ENCODE results near the gene SLC39A11. TPM values are rescaled to one million over a fixed set of nuclear protein-coding genes. Genes with fewer than 3 reads are reported as not detected.

The SLC39A11 gene
- total and polyA plus RNA-seq, 2 of the 13 experiments (the other 11 are each of a cell fraction or from before 2014, with no cell fraction given) = 17.2 to 31.5 TPM

- TF ChIP-seq ZNF614 (CRISPR knock-in tag; IDR thresholded peaks at IDR 0.05; ENCODE audit: borderline replicate concordance) (0 out of 2 replicates have a peak, but pooled peaks have one; percentile 80), KAT8 (CRISPR knock-in tag; IDR thresholded peaks at IDR 0.05) (peak; percentile 82), IRF2 (CRISPR knock-in tag; IDR thresholded peaks at IDR 0.05) (peak; percentile 51; the same call in 1 of the 2 replicates), ZNF3 (CRISPR knock-in tag; IDR thresholded peaks at IDR 0.05) (peak; percentile 94), ZNF430 (CRISPR knock-in tag; IDR thresholded peaks at IDR 0.05) (no peak), ZNF781 (CRISPR knock-in tag; IDR thresholded peaks at IDR 0.05; ENCODE audit: borderline replicate concordance, not compliant biosample characterization) (no peak), ZNF343 (CRISPR knock-in tag; IDR thresholded peaks at IDR 0.05) (peak; percentile 98), KLF6 (CRISPR knock-in tag; IDR thresholded peaks at IDR 0.05) (peak; percentile 70; the same call in 1 of the 2 replicates), ZNF691 (CRISPR knock-in tag; IDR thresholded peaks at IDR 0.05; ENCODE audit: borderline replicate concordance, low read depth) (no peak), ZHX1 (CRISPR knock-in tag; IDR thresholded peaks at IDR 0.05; ENCODE audit: low read depth) (no peak), FOXA3 (CRISPR knock-in tag; IDR thresholded peaks at IDR 0.05) (peak; percentile 75), MIXL1 (CRISPR knock-in tag; IDR thresholded peaks at IDR 0.05) (peak; percentile 51; the same call in 1 of the 2 replicates), ZNF772 (CRISPR knock-in tag; IDR thresholded peaks at IDR 0.05) (0 out of 2 replicates have a peak, but pooled peaks have one; percentile 25), ZNF512 (CRISPR knock-in tag; IDR thresholded peaks at IDR 0.05) (no peak), ONECUT2 (CRISPR knock-in tag; IDR thresholded peaks at IDR 0.05) (no peak), ELF1 (CRISPR knock-in tag; IDR thresholded peaks at IDR 0.05) (peak; percentile 54), SAP130 (CRISPR knock-in tag; IDR thresholded peaks at IDR 0.05; ENCODE audit: low read depth) (peak; percentile 78), ZMYM3 (CRISPR knock-in tag; IDR thresholded peaks at IDR 0.05) (peak; percentile 70; the same call in 1 of the 2 replicates), CBX5 (CRISPR knock-in tag; IDR thresholded peaks at IDR 0.05; ENCODE audit: borderline replicate concordance) (peak; percentile 86), FIP1L1 (IDR thresholded peaks at IDR 0.05; ENCODE audit: borderline replicate concordance, insufficient read depth, low read depth, low read length) (no peak), HOXA3 (CRISPR knock-in tag; IDR thresholded peaks at IDR 0.05) (peak; percentile 32; the same call in 1 of the 2 replicates), ZNF205 (CRISPR knock-in tag; IDR thresholded peaks at IDR 0.05) (peak; percentile 34; the same call in 1 of the 2 replicates), ATF4 (CRISPR knock-in tag; IDR thresholded peaks at IDR 0.05) (peak in 1 of 2 experiments; percentile 50; a peak in 1 of 4 replicates), GATAD2A (CRISPR knock-in tag; IDR thresholded peaks at IDR 0.05) (peak; percentile 86), ZNF501 (CRISPR knock-in tag; IDR thresholded peaks at IDR 0.05) (0 out of 2 replicates have a peak, but pooled peaks have one; percentile 19), SOX5 (CRISPR knock-in tag; IDR thresholded peaks at IDR 0.05; ENCODE audit: borderline replicate concordance) (peak; percentile 63; the same call in 1 of the 2 replicates)
Measured at GRCh38 chr17:72928454-72929136, 163.9 kb downstream of the SLC39A11 start (continued).

Measured in HepG2 (cell line).